ENCODE measurements around the gene TRIM58.

Gene TRIM58

GRCh38 chr1:247857069-247857984, at the start of gene TRIM58:
Gene TRIM58 (plus strand): TSS chr1:247857187. CDS start chr1:247857247, 60 bp downstream.
- DNase-seq: no peak

DNA sequence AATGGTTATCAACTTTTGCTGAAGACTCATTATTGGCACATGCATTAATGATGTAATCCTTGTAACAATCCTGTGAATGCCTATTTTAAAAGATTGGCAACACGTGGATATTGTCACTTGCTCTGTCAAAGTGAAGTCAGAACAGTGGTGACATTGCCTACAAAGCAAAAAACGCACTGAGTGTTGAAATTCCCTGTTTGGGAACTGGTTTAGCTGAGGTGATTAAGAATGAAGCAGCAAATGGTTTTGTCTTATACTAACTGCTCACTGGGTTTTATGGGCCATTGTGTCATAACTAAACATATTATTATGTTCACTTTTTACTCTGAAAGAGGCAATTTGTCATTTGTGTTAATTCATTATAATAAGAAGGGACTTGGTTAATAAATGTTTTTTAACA, 44.4 kb upstream of the TRIM58 start:
- DNase-seq: no peak

- no peak for DNase-seq
Measured at GRCh38 chr1:247822060-247822459, 34.9 kb upstream of the TRIM58 start.

DNA sequence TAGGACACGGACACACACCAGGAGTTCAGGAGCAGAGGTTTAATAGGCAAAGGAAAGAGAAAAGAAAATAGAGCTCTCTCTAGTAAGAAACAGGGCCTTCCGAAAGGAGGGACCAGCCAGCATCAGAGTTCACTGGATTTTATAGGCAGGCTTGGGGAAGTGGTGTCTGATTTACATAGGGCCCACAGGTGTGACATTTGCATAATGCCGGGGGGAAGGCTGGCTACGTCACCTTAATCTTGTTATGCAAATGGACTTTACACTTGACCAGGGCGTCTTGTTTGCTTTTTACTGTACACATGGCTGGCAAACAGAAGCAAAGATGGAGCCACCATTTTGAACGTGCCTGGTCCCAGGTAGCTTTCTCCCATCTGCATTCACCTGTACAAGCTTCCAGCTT, 33.0 kb upstream of the TRIM58 start, which contains the start of gene OR14A16:
OR14A16 (minus strand) TSS at position 97 of the 400 bp plus-strand sequence. CDS start 8,390 bp downstream, outside the sequence.
- DNase-seq: no peak

DNA sequence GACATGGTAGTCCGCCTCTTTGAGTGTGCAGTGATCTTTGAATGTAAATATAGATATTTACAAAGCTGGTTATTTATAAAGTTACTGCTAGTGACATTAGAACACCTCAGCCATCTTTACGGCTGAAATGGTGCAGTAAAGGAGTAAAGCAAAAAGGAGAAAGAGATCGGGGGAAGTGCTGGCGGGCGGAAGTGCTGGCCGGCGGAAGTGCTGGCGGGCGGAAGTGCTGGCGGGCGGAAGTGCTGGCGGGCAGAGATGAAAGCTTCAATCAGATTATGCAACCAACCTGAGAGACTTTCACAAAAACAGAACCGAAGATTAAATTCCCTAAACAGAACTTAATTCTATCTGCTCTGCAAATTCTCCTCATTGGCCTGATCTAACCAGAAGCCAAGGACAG, 31.6 kb upstream of the TRIM58 start:
- no peak for DNase-seq

DNA sequence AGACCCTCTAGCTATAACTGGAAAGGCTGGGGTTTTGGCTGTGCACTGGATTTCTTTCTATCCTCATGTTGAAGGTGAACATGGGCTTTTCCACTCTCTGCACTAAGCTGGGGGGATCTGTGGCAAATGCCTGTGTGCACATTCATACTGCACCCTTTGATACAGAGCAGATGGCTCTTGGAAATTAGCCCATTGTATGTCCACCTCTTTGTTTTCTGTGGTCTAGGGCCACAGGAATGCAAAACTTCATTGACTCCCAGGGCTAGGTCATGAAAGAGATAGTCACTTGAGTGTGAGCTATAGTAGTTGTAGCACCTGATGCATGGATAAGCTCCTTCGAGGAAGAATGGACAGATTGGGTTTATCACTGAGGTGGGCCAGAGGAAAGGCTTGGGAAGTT, 27.3 kb upstream of the TRIM58 start:
- DNase-seq: no peak

- DNase-seq: no peak
Measured at GRCh38 chr1:247833601-247834000, 23.4 kb upstream of the TRIM58 start.

DNA sequence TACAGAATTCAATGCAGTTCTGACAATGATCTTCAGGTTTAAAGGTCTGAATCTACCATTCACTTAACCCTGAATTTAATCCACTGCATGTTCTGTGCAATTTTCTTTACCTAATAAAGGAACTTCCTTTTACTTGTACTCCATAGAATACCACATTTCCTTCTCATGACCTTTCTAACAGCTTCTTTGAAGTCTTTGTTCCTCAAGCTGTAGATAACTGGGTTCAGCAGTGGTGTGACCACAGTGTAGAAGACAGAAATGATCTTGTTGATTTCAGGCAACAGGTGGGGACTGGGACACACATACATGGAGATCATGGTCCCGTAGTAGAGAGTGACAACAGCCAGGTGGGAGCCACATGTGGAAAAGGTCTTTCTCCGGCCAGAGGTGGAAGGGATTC, 16.2 kb upstream of the TRIM58 start:
- no peak for DNase-seq

DNA sequence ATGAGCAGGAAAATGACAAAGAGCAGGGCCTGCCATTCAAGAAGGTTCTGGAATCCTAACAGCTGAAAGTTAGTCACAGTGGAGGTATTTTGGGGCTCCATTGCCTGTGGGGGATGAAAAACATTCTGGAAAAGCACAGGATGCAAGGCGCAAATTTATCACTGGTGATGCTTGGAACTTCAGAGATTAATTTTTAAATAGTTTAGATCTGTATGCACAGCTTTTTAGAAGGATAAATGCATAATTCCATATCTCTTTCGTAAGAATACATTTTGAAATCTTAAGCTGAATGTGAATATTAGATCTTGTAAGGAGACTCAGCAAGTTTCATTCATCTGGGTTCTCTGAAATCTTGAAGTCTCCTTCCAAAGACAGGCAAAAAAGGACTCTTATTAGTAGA, 15.2 kb upstream of the TRIM58 start, which contains the start of gene OR11L1:
OR11L1 (minus strand) TSS at position 101 of the 400 bp plus-strand sequence; CDS start at position 101, 0 bp downstream.
- no peak for DNase-seq

DNA sequence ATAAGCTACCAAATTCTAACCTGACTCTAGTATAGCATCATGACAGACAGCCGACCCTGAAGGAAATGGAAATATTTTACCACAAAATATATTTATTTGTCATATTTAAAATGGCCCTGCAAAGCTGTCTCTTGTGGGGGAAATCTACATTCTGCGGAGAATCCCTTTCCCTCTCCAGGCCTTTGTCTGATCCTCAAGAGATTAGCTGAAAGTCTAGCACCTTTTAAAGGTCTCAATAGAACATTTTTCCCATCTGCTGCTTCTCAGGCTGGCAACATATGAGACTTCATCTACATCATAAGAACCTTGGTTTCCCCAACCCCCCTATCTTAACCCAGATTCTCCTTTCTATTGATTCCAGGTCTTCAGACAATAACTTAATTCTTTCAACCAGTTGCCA, 13.6 kb upstream of the TRIM58 start:
- DNase-seq: no peak

DNA sequence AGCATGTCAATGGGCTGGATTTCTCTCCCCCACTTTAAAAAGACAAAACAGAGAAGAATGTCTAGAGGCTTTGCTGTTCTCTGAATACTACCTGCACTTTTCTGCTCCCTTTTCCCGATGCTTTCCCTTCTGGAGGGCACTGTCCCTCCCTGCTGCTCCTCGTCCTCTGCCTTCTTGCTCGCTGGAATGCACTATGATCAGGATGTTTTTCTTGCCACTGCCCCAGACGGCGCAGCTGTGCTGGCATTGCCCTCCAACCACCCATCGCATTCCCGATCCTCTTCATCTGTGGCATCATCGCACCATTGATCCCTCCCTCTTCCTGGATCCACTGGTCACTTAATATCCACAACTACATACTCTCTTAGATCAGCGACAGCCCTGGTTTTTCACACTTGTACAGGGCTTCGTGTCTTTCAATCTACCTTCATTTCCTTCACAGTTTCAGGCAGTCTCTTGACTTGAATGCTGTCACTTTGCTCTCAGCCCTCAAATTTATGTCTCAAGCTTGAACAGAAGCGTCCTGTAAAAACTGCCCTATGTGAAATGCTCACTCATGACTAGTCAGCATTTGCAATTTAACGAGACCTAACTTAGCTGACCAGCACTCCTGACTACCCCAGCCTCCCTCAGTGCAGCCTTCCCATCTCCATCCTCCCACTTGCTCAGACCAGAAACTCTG, 11.8 kb upstream of the TRIM58 start:
- no peak for DNase-seq

DNA sequence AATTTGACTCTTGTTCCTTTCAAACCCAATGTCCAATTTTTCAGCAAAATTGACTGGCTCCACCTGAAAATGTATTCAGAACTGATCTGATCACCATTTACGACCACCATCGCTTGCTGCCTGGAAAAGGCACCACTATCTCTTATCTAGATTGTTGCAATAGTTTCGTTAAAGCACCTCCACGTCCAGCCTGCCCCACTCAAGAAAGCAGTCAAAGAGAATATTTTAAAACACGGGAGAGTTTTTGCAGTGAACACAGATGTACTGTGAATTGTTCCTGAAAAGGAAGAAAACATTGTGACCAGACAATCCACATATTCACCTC, 11.3 kb upstream of the TRIM58 start:
- DNase-seq: no peak

GRCh38 chr1:247848346-247848745, 8.6 kb upstream of the TRIM58 start:
- no peak for DNase-seq

DNA sequence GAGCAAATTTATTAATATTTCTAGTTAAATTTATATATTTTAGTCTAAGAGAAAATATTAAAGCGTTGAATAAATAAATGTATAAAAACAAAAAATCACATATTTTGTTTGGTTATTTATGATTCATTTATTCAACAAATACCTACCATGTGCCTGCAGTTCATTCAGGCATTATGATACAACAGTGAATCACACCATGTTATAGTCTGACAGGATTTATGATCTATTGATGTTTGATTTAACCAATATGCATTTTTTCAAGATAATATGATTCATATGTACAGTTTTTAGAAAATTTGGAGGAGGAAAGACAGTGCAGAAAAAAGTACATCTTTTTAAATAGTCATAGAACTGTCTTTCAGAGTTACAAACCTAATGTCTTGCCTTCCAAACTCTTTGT, 7.4 kb upstream of the TRIM58 start:
- no peak for DNase-seq

DNA sequence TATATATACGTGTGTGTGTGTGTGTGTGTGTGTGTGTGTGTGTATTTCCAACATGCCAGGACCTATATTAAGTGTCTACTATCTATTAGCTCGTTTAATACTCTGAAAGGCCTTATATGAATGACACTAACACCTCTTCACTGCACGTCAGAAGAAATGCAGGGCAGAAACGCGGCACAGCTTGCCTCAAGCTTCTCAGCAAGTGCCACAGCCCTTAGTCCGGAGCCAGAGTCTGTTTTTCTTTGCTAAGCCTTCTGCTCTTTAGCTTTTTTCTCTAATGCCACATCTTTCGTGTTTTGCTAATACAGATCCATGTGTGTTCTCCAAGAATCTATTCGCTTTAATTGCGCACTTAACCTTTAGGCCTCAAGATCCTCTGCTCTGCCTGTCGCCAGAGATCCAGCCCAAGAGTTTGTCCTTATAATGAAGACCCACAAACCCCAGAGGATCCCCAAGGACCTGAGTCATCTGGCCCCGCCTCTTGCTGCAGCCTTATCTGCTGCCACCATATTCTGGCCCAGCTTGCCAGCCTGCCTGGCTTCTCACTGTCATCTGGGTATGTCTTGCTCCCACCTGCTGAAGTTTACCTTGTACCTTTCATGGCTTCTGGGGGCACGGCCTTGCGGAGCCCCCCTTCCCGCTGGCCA, 2.0 kb upstream of the TRIM58 start:
- no peak for DNase-seq

- no peak for DNase-seq
Measured at GRCh38 chr1:247855911-247856310, 1.1 kb upstream of the TRIM58 start.

DNA sequence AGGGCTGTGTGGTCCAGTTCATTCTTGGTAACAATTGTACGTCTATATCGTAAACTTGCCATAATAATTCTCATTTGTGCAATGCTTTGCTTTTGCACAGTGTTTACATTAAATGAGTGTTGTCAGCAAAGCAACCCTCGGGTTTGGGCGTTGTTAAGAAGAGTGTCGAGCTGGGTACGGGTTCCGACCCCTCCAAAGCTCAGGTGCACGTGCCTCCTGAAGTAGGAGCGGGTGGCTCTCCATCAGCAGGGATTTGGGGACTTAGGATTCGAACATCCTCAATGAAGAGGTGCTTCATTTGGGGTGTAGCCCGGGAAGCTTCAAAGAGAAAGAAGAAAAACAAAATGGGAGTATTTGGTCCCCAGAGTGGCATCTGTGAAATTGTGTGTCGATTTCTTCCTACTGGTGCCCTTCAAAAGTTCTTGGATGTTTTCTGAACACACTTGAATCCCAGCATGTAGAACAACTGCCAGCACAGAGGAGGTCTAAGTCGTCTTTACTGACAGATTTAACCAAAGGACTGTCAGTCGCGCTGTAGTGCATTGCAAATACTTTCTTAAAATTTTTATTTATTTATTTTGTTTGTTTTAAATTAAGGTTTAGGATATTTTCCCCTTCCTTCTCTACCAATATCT, 1.1 kb downstream of the TRIM58 start:
- DNase-seq: no peak

DNA sequence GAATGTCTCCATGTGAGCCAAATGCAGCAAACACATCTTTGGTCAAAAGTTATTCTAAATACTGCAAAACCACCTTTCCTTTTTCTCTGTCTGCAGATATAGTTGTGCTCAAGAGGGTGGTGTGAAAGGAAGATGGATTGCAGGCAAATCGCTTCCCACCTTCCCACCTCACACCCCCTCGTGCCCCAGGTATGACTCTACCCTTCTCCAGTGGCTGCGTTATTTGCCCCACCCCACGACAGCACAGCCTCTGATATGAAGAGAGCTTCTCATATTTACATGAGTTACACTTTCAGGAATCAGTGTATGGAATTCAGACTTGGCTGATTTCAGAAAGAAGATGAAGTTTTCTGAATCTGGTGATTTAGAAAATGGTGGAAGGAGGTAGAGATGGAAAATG, 5.8 kb downstream of the TRIM58 start:
- DNase-seq: no peak

DNA sequence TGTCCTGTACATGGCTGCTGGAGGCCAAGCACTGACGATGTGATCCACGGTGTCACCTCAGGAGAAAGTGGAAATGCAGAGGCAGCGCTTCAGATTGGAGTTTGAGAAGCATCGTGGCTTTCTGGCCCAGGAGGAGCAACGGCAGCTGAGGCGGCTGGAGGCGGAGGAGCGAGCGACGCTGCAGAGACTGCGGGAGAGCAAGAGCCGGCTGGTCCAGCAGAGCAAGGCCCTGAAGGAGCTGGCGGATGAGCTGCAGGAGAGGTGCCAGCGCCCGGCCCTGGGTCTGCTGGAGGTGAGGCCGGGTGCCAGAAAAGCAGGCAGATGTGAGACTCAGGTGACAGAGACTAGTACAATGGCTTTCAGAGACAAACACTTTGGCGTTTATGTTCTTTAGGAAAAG, 7.7 kb downstream of the TRIM58 start:
- no peak for DNase-seq

GRCh38 chr1:247865416-247865815, 8.4 kb downstream of the TRIM58 start:
- DNase-seq: no peak

GRCh38 chr1:247883346-247883745, 26.4 kb downstream of the TRIM58 start:
- DNase-seq: no peak

DNA sequence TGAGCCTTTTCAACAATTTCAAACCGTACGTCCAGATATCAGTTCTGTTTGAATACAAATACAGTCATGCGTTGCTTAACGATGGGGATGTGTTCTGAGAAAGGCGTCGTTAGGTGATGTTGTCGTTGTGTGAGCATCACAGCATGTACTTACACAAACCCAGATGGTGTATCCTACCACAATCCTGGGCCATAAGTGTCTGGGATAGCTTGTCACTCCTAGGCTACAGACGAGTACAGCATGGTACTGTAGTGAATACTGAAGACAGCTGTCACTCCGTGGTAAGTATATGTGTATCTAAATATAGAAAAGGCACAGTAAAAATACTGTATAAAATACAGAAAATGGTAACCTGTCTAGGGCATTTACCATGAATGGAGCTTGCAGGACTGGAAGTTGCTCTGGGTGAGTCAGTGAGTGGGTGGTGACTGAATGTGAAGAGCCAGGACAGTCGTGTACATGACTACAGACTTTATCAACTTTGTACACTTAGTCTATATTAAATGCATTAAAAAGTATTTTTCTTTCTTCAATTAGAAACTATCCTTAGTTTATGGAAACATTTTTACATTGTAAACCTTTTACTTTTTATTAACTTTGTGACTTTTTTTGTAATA, 27.9 kb downstream of the TRIM58 start:
- no peak for DNase-seq

DNA sequence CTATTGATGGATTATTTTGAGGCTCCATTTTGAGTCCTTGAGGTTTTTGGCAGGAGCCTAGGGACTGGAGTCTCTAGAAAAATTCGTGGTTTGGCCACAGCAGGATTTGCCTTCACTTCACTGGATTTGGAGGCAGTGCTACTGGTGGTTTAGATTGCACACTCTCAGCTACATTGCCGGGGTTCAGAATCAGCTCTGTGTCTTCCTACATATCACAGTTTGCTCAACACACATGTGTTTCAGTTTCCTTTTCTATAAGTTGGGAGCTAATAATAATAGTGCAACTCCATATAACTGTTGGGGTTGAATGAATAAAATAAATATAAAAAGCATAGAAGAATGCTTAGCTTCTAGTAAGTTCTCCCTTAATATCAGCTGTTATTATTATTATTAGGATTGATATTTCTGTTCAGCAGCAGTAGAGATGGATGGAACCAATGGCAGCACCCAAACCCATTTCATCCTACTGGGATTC, 38.2 kb downstream of the TRIM58 start, which contains the start of gene OR2W3:
OR2W3 (plus strand) TSS at position 425 of the 475 bp plus-strand sequence; CDS start at position 425, 0 bp downstream.
- DNase-seq: no peak
